ENCODE results near the gene WNT5A. TPM values are rescaled to one million over a fixed set of nuclear protein-coding genes. Genes with fewer than 3 reads are reported as not detected.

Gene WNT5A
- total RNA-seq, 1 experiment from 2014 or later, result 0.15 TPM

DNA sequence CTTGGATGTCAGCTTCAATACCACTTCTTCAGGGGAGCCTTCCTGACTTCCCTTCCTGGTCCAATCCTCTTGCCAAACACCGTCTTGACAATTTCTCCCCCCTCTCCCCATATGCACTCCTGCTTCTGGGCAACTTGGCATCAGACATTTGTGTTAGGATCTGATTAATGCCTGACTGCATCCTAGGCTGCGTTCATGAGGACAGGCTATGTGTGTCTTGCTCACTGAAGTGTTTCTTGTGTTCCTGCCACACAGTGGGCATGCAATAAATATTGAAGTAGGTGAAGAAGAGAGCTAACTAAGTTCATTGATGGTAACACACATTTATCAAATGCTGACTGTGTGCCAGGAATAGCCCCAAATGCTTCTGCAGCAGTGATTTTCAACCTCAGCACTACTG, 36.4 kb upstream of the WNT5A start:
- no peaks in the 10 kb centered on the region for H4K20me1 ChIP-seq (ENCODE audit: insufficient read depth)
- no peaks in the 10 kb centered on the region for H3K4me1 ChIP-seq (ENCODE audit: control insufficient read depth in 1 of 2, insufficient read depth in 2 of 2, low read length in 2 of 2)
- H3K27me3 ChIP-seq (ENCODE audit: insufficient read depth, low read length), result no peaks in the 10 kb centered on the region
- TF ChIP-seq EZH2 (IDR thresholded peaks at IDR 0.05) (no peak), EZH2phosphoT487 (IDR thresholded peaks at IDR 0.05; ENCODE audit: borderline replicate concordance) (no peak)
- CTCF ChIA-PET, result no interaction called here
- DNase-seq (ENCODE audit: low read depth, low spot score), result no peak
- RAD21 ChIA-PET (ENCODE audit: low non-redundant PET in 1 of 2, low total read pairs in 2 of 2, uncharacterized antibody in 2 of 2, unreplicated experiment in 2 of 2), result no interaction called here
- peaks cover 0 to 11% of the 10 kb centered on the region in 2 experiments; a peak in 2 of 4 replicates for H3K9me3 ChIP-seq (ENCODE audit: control insufficient read depth in 1 of 2, insufficient read depth in 1 of 2, low read depth in 1 of 2, low read length in 2 of 2)
- no peaks in the 10 kb centered on the region for H3K79me2 ChIP-seq (ENCODE audit: insufficient read depth, low read length)
- POLR2A ChIA-PET, result no interaction called here
- ATAC-seq, result no peak
- no peak overlapping the region for H3K4me3 ChIP-seq (replicated peaks in 1 of 2; ENCODE audit: low read depth in 1 of 2, low read length in 2 of 2)
- H3K9me2 ChIP-seq (ENCODE audit: insufficient read depth), result no peaks in the 10 kb centered on the region
- no peak overlapping the region for H3K9ac ChIP-seq (ENCODE audit: low read length)
- H2AFZ ChIP-seq (ENCODE audit: low read depth, low read length, poor library complexity, severe bottlenecking), result no peak overlapping the region
- intact Hi-C loops (cut with micrococcal nuclease), result no loop called here
- no peak overlapping the region for H3K27ac ChIP-seq (ENCODE audit: low read depth, low read length)
- H3K36me3 ChIP-seq (ENCODE audit: control insufficient read depth in 1 of 2, insufficient read depth in 2 of 2, low read length in 2 of 2), result no peaks in the 10 kb centered on the region
- no peak overlapping the region for H3K4me2 ChIP-seq (ENCODE audit: low read length)
- BruUV-seq (replicated peaks), result no TSS peak

DNA sequence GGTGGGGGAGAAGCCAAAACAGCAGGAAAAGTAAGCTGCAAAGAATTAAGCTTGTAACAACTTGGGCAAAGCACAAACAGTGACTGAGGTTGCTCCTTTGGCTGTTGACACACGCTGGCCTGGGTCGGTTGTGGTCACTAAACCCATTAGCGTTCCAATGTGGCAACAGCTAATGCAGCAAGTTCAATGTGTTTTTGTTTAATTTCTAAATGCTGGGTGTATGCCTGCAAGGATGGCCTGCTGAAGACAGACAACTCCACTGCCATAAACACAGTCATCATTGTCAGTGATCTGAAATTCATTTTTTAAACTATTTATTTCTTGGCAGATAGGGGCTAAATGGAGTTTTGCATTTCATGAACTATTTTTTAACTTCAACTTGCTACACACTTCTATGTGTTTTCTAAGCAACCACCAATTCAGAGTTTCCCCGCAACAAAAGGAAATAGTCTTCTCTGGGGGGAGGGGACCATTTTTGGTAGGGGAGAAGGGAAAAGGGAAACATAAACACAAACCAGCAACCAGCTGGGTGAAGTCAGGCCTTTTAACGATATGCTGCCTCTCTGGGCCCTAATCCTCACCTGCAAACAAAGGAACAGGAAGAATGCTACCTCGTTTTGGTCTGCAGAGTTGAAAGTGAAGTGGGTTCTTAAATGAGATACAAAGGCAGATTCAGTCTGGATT, 34.8 kb upstream of the WNT5A start:
- Histone ChIP-seq H3K4me3 (replicated peaks in 1 of 2; ENCODE audit: low read depth in 1 of 2, low read length in 2 of 2) (no peak overlapping the region), H3K27ac (ENCODE audit: low read depth, low read length) (no peak overlapping the region), H3K9me3 (ENCODE audit: control insufficient read depth in 1 of 2, insufficient read depth in 1 of 2, low read depth in 1 of 2, low read length in 2 of 2) (peaks cover 0 to 15% of the 10 kb centered on the region in 2 experiments; a peak in 2 of 4 replicates), H3K27me3 (ENCODE audit: insufficient read depth, low read length) (no peaks in the 10 kb centered on the region), H3K4me1 (ENCODE audit: control insufficient read depth in 1 of 2, insufficient read depth in 2 of 2, low read length in 2 of 2) (no peaks in the 10 kb centered on the region), H2AFZ (ENCODE audit: low read depth, low read length, poor library complexity, severe bottlenecking) (no peak overlapping the region), H3K36me3 (ENCODE audit: control insufficient read depth in 1 of 2, insufficient read depth in 2 of 2, low read length in 2 of 2) (no peaks in the 10 kb centered on the region), H3K9me2 (ENCODE audit: insufficient read depth) (no peaks in the 10 kb centered on the region), H3K4me2 (ENCODE audit: low read length) (no peak overlapping the region), H3K9ac (ENCODE audit: low read length) (no peak overlapping the region), H4K20me1 (ENCODE audit: insufficient read depth) (no peaks in the 10 kb centered on the region), H3K79me2 (ENCODE audit: insufficient read depth, low read length) (no peaks in the 10 kb centered on the region)
- no TSS peak for BruUV-seq (replicated peaks)
- ChIA-PET RAD21 (ENCODE audit: low non-redundant PET in 1 of 2, low total read pairs in 2 of 2, uncharacterized antibody in 2 of 2, unreplicated experiment in 2 of 2) (no interaction called here), CTCF (no interaction called here), POLR2A (no interaction called here)
- no peak for ATAC-seq
- intact Hi-C loops (cut with micrococcal nuclease), result no loop called here
- no peak for DNase-seq (ENCODE audit: low read depth, low spot score)
- no peak for TF ChIP-seq ZFX (IDR thresholded peaks at IDR 0.05)
- TF ChIP-seq CBX3 (IDR thresholded peaks at IDR 0.05; ENCODE audit: low read depth), result no peak
- TF ChIP-seq SRF (IDR thresholded peaks at IDR 0.05; ENCODE audit: low read depth), result no peak

All from HCT116 (cell line).